H1 (cell line): ENCODE data around the gene BNIP5. TPM values are rescaled to one million over a fixed set of nuclear protein-coding genes. Genes with fewer than 3 reads are reported as not detected.

Experiments used
- GTF2F1 ChIP-seq: IDR thresholded peaks from 2 replicates; pipeline ENCODE4 v1.6.1; 2012; ENCODE audit warnings: low read depth, low read length, improper control_type of control experiment, borderline replicate concordance
- SIX5 ChIP-seq: IDR thresholded peaks from 2 replicates; pipeline ENCODE4 v1.6.1; 2011; ENCODE audit warnings: mild to moderate bottlenecking, low read depth, low read length
- SP2 ChIP-seq: IDR thresholded peaks from 2 replicates; pipeline ENCODE4 v1.6.1; 2012; ENCODE audit warnings: mild to moderate bottlenecking, low read length, inconsistent platforms
- polyA plus RNA-seq, 7 experiments: library from polyadenylated mRNA; depleted of rRNA in 3 of 7; stranded (reverse) in 5 of 7; unstranded in 2 of 7; fragments of >200 nt in 5 of 7; fragments of 200-250 nt in 2 of 7; gene quantifications; 1 replicate in 5 of 7; 2 replicates in 1 of 7; 4 replicates in 1 of 7; pipeline versions ENCODE4 v1.2.1 to v1.2.3, GENCODE V29; 2011 to 2013; ENCODE audit warnings: missing spikeins in 2 of 7, mixed read lengths in 2 of 7
- total RNA-seq: library from RNA; stranded (reverse); fragmentation: NEBNext Ultra II Directional; extraction: Animal tissue kit (Norgen Biotek cat#: 25700); gene quantifications from 2 replicates; pipeline ENCODE4 v1.2.1, GENCODE V29; 2021
- TF ChIP-seq, protein P1 (sequence below): fragments of 300-600 bp; sonication (generic); IDR thresholded peaks from 2 replicates; pipeline ENCODE4 v1.7.1; 2012; ENCODE audit warnings: low read length, moderate library complexity, mild to moderate bottlenecking, inconsistent platforms; ENCODE audit not compliant: insufficient replicate concordance

Gene BNIP5
- total and polyA plus RNA-seq, 2 of the 8 experiments (the other 6 are each of a cell fraction or from before 2014, with no cell fraction given), result not detected

DNA sequence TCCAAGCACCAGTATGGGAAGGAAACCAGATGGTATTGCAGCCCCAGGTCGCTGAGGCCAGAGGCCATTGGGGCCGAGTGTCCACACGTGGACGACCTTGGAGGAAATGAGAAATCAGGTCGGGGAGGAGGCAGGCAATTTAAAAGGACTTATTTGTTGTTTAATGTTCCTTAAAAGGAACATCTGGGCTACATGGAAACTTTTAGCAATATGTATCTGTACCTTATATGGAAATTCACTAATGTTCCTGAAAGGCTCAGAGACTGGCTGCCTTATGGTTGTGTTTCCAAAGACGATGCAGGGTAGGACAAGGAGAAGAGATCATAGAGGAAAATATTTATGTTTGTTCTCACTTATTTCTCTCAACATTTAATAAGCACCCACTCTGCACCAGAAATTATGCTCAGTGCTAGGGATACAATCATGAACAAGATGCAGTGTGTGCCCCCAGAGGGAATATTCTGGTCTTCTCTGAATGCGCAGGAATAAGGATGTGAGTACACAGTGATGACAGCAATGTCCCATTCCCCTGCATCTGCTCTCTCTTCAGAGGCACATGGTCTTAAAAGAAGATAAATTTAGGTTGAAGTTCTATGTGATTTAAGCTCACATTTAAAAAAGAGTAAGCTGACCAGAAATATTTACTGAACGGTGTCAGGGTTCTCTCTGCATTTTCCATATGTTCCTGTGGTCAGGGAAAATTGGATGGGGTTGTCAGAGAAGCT, 3.4 kb downstream of the BNIP5 start (continued):
- TF ChIP-seq, protein P1, sequence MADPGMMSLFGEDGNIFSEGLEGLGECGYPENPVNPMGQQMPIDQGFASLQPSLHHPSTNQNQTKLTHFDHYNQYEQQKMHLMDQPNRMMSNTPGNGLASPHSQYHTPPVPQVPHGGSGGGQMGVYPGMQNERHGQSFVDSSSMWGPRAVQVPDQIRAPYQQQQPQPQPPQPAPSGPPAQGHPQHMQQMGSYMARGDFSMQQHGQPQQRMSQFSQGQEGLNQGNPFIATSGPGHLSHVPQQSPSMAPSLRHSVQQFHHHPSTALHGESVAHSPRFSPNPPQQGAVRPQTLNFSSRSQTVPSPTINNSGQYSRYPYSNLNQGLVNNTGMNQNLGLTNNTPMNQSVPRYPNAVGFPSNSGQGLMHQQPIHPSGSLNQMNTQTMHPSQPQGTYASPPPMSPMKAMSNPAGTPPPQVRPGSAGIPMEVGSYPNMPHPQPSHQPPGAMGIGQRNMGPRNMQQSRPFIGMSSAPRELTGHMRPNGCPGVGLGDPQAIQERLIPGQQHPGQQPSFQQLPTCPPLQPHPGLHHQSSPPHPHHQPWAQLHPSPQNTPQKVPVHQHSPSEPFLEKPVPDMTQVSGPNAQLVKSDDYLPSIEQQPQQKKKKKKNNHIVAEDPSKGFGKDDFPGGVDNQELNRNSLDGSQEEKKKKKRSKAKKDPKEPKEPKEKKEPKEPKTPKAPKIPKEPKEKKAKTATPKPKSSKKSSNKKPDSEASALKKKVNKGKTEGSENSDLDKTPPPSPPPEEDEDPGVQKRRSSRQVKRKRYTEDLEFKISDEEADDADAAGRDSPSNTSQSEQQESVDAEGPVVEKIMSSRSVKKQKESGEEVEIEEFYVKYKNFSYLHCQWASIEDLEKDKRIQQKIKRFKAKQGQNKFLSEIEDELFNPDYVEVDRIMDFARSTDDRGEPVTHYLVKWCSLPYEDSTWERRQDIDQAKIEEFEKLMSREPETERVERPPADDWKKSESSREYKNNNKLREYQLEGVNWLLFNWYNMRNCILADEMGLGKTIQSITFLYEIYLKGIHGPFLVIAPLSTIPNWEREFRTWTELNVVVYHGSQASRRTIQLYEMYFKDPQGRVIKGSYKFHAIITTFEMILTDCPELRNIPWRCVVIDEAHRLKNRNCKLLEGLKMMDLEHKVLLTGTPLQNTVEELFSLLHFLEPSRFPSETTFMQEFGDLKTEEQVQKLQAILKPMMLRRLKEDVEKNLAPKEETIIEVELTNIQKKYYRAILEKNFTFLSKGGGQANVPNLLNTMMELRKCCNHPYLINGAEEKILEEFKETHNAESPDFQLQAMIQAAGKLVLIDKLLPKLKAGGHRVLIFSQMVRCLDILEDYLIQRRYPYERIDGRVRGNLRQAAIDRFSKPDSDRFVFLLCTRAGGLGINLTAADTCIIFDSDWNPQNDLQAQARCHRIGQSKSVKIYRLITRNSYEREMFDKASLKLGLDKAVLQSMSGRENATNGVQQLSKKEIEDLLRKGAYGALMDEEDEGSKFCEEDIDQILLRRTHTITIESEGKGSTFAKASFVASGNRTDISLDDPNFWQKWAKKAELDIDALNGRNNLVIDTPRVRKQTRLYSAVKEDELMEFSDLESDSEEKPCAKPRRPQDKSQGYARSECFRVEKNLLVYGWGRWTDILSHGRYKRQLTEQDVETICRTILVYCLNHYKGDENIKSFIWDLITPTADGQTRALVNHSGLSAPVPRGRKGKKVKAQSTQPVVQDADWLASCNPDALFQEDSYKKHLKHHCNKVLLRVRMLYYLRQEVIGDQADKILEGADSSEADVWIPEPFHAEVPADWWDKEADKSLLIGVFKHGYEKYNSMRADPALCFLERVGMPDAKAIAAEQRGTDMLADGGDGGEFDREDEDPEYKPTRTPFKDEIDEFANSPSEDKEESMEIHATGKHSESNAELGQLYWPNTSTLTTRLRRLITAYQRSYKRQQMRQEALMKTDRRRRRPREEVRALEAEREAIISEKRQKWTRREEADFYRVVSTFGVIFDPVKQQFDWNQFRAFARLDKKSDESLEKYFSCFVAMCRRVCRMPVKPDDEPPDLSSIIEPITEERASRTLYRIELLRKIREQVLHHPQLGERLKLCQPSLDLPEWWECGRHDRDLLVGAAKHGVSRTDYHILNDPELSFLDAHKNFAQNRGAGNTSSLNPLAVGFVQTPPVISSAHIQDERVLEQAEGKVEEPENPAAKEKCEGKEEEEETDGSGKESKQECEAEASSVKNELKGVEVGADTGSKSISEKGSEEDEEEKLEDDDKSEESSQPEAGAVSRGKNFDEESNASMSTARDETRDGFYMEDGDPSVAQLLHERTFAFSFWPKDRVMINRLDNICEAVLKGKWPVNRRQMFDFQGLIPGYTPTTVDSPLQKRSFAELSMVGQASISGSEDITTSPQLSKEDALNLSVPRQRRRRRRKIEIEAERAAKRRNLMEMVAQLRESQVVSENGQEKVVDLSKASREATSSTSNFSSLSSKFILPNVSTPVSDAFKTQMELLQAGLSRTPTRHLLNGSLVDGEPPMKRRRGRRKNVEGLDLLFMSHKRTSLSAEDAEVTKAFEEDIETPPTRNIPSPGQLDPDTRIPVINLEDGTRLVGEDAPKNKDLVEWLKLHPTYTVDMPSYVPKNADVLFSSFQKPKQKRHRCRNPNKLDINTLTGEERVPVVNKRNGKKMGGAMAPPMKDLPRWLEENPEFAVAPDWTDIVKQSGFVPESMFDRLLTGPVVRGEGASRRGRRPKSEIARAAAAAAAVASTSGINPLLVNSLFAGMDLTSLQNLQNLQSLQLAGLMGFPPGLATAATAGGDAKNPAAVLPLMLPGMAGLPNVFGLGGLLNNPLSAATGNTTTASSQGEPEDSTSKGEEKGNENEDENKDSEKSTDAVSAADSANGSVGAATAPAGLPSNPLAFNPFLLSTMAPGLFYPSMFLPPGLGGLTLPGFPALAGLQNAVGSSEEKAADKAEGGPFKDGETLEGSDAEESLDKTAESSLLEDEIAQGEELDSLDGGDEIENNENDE, result no peak
- TF ChIP-seq GTF2F1 (no peak), SIX5 (no peak), SP2 (no peak)
